ENCODE results near the gene TRAPPC2B.

Gene TRAPPC2B

GRCh38 chr19:57357406-57357805, 5.9 kb upstream of the TRAPPC2B start:
- DNase-seq (ENCODE audit: low read depth) = no peak
- TF ChIP-seq CTCF (IDR thresholded peaks at IDR 0.05; ENCODE audit: low read depth, low read length) (no peak), POLR2A (IDR thresholded peaks at IDR 0.05; ENCODE audit: extremely low read depth, insufficient read length) (no peak), MYC (IDR thresholded peaks at IDR 0.05; ENCODE audit: low read depth, low read length) (no peak), MAX (IDR thresholded peaks at IDR 0.05; ENCODE audit: low read depth, low read length) (no peak)
- no peak overlapping the region for H3K4me3 ChIP-seq (ENCODE audit: low read depth, low read length)

GRCh38 chr19:57359300-57359699, 4.1 kb upstream of the TRAPPC2B start:
- TF ChIP-seq CTCF (IDR thresholded peaks at IDR 0.05; ENCODE audit: low read depth, low read length) = no peak
- TF ChIP-seq MAX (IDR thresholded peaks at IDR 0.05; ENCODE audit: low read depth, low read length) = no peak
- no peak for TF ChIP-seq MYC (IDR thresholded peaks at IDR 0.05; ENCODE audit: low read depth, low read length)
- TF ChIP-seq POLR2A (IDR thresholded peaks at IDR 0.05; ENCODE audit: extremely low read depth, insufficient read length) = no peak
- DNase-seq (ENCODE audit: low read depth) = no peak
- no peak overlapping the region for H3K4me3 ChIP-seq (ENCODE audit: low read depth, low read length)

GRCh38 chr19:57362419-57362818, 932 bp upstream of the TRAPPC2B start:
- H3K4me3 ChIP-seq (ENCODE audit: low read depth, low read length) = peak overlapping the region; percentile 80
- DNase-seq (ENCODE audit: low read depth) = no peak
- TF ChIP-seq MAX (IDR thresholded peaks at IDR 0.05; ENCODE audit: low read depth, low read length) (no peak), CTCF (IDR thresholded peaks at IDR 0.05; ENCODE audit: low read depth, low read length) (no peak), MYC (IDR thresholded peaks at IDR 0.05; ENCODE audit: low read depth, low read length) (no peak), POLR2A (IDR thresholded peaks at IDR 0.05; ENCODE audit: extremely low read depth, insufficient read length) (no peak)

- peak; percentile 2 for DNase-seq (ENCODE audit: low read depth)
Measured at GRCh38 chr19:57363688-57364181, 384 bp downstream of the TRAPPC2B start.

GRCh38 chr19:57366776-57367175, 3.4 kb downstream of the TRAPPC2B start:
- no peak for DNase-seq (ENCODE audit: low read depth)
- H3K4me3 ChIP-seq (ENCODE audit: low read depth, low read length) = no peak overlapping the region
- TF ChIP-seq MYC (IDR thresholded peaks at IDR 0.05; ENCODE audit: low read depth, low read length) (no peak), POLR2A (IDR thresholded peaks at IDR 0.05; ENCODE audit: extremely low read depth, insufficient read length) (no peak), CTCF (IDR thresholded peaks at IDR 0.05; ENCODE audit: low read depth, low read length) (no peak), MAX (IDR thresholded peaks at IDR 0.05; ENCODE audit: low read depth, low read length) (no peak)

More at GRCh38 chr19:57363688-57364181, 384 bp downstream of the TRAPPC2B start:
- TF ChIP-seq MAX (IDR thresholded peaks at IDR 0.05; ENCODE audit: low read depth, low read length) = no peak
- no peak for TF ChIP-seq POLR2A (IDR thresholded peaks at IDR 0.05; ENCODE audit: extremely low read depth, insufficient read length)
- no peak for TF ChIP-seq MYC (IDR thresholded peaks at IDR 0.05; ENCODE audit: low read depth, low read length)
- no peak for TF ChIP-seq CTCF (IDR thresholded peaks at IDR 0.05; ENCODE audit: low read depth, low read length)
- peak overlapping the region; percentile 82 for H3K4me3 ChIP-seq (ENCODE audit: low read depth, low read length)
